ENCODE measurements around the gene MTF2.
A peak's percentile ranks its signal among the peaks of the same experiment; 100 is the strongest.

MTF2 gene

GRCh38 chr1:93124556-93125355 lies 45.7 kb downstream of the MTF2 start:
- H3K4me3 ChIP-seq (ENCODE audit: control insufficient read depth, low read depth, low read length): no peak overlapping the region
- TF ChIP-seq CTCF (conservative IDR thresholded peaks at IDR 0.05; ENCODE audit: control insufficient read depth, insufficient read depth, low read depth, low read length): no peak
- no peak for DNase-seq (ENCODE audit: low read depth)

- H3K4me3 ChIP-seq (ENCODE audit: control insufficient read depth, low read depth, low read length): no peak overlapping the region
- TF ChIP-seq CTCF (conservative IDR thresholded peaks at IDR 0.05; ENCODE audit: control insufficient read depth, insufficient read depth, low read depth, low read length): no peak
- no peak for DNase-seq (ENCODE audit: low read depth)
Observed at GRCh38 chr1:93129507-93130099, 50.5 kb downstream of the MTF2 start.

GRCh38 chr1:93132638-93133037 lies 53.6 kb downstream of the MTF2 start:
- no peak for TF ChIP-seq CTCF (conservative IDR thresholded peaks at IDR 0.05; ENCODE audit: control insufficient read depth, insufficient read depth, low read depth, low read length)
- no peak for DNase-seq (ENCODE audit: low read depth)
- H3K4me3 ChIP-seq (ENCODE audit: control insufficient read depth, low read depth, low read length): no peak overlapping the region

- no peak for DNase-seq (ENCODE audit: low read depth)
- no peak overlapping the region for H3K4me3 ChIP-seq (ENCODE audit: control insufficient read depth, low read depth, low read length)
- TF ChIP-seq CTCF (conservative IDR thresholded peaks at IDR 0.05; ENCODE audit: control insufficient read depth, insufficient read depth, low read depth, low read length): no peak
Observed at GRCh38 chr1:93136445-93136844, 57.4 kb downstream of the MTF2 start.

GRCh38 chr1:93137604-93138292 lies 58.7 kb downstream of the MTF2 start:
- TF ChIP-seq CTCF (conservative IDR thresholded peaks at IDR 0.05; ENCODE audit: control insufficient read depth, insufficient read depth, low read depth, low read length): no peak
- H3K4me3 ChIP-seq (ENCODE audit: control insufficient read depth, low read depth, low read length): no peak overlapping the region
- DNase-seq (ENCODE audit: low read depth): no peak

- no peak overlapping the region for H3K4me3 ChIP-seq (ENCODE audit: control insufficient read depth, low read depth, low read length)
- no peak for TF ChIP-seq CTCF (conservative IDR thresholded peaks at IDR 0.05; ENCODE audit: control insufficient read depth, insufficient read depth, low read depth, low read length)
- peak; percentile 54 for DNase-seq (ENCODE audit: low read depth)
Observed at GRCh38 chr1:93140106-93140505, 61.0 kb downstream of the MTF2 start.

All from fibroblast of mammary gland (primary cell).